Heart right ventricle (tissue), 16 donors: ENCODE data around the gene TSKU. TPM values are rescaled to one million over a fixed set of nuclear protein-coding genes. Genes with fewer than 3 reads are reported as not detected.

Experiments
- ATAC-seq, 8 donors: fragments of 200-7000 bp; cut with Tn5 transposase; one replicate each; pipeline ENCODE4 v1.9.1; 2020; ENCODE audit warnings: mild to moderate bottlenecking in 8 of 8, moderate library complexity in 8 of 8, moderate number of reproducible peaks in 1 of 8
- DNase-seq, 2 donors: peaks; one replicate each; pipeline ENCODE4 v3.0.0-alpha.2; 2020
- H3K27ac ChIP-seq, 10 donors: fragments of 200-600 bp; sonication (generic) in 2 of 10; one replicate each; pipeline versions ENCODE4 v1.5.0 to v1.8.0; 2020 to 2022; ENCODE audit warnings: mild to moderate bottlenecking in 3 of 10
- H3K27me3 ChIP-seq, 7 donors: fragments of 200-600 bp; one replicate each; pipeline ENCODE4 v1.8.0; 2021 to 2022; ENCODE audit warnings: mild to moderate bottlenecking in 2 of 7
- H3K36me3 ChIP-seq, 9 donors: fragments of 200-600 bp; sonication (generic) in 1 of 9; one replicate each; pipeline versions ENCODE4 v1.5.0 to v1.8.0; 2020 to 2022; ENCODE audit warnings: mild to moderate bottlenecking in 2 of 9
- H3K4me1 ChIP-seq, 9 donors: fragments of 200-600 bp; sonication (generic) in 1 of 9; one replicate each; pipeline versions ENCODE4 v1.5.0 to v1.8.0; 2020 to 2022; ENCODE audit warnings: mild to moderate bottlenecking in 4 of 9
- H3K4me3 ChIP-seq, 10 donors: fragments of 200-600 bp; sonication (generic) in 2 of 10; one replicate each; pipeline versions ENCODE4 v1.5.0 to v1.8.0; 2020 to 2022; ENCODE audit warnings: mild to moderate bottlenecking in 7 of 10, moderate library complexity in 2 of 10
- H3K9me3 ChIP-seq, 11 donors: fragments of 200-600 bp in 10 of 11; sonication (generic) in 2 of 11; one replicate each; pipeline versions ENCODE4 v1.5.0 to v1.8.0; 2013 to 2022; ENCODE audit warnings: mild to moderate bottlenecking in 2 of 11, control low read depth in 1 of 11, moderate library complexity in 1 of 11
- WGBS, 2 donors: extraction: QIAGEN DNeasy Blood & Tissue Kit; methylation state at CpG; one replicate each; pipeline ENCODE4 v1.1.7; 2013; ENCODE audit warnings: inconsistent platforms in 1 of 2; 5-methylcytosine and 5-hydroxymethylcytosine counted together
- intact Hi-C, 10 donors: fragments of 100-400 bp; cut with DNase I; formaldehyde crosslinking; loops; one replicate each; pipeline versions ENCODE4 v1.11.1 to v1.14.2; 2022
- polyA plus RNA-seq, 2 donors: library from polyadenylated mRNA; stranded (reverse); fragments of 200-250 nt; gene quantifications; one replicate each; pipeline ENCODE4 v1.2.3, GENCODE V29; 2013
- total RNA-seq, 10 donors: library from RNA; stranded (reverse); fragmentation: NEBNext Ultra II Directional in 3 of 10; extraction: Animal tissue kit (Norgen Biotek cat#: 25700) in 3 of 10; gene quantifications; one replicate each; pipeline versions ENCODE4 v1.2.1 to v1.2.4, GENCODE V29; 2021 to 2023
- TF ChIP-seq, protein P1 (sequence below), 9 donors: fragments of 200-600 bp; sonication (generic) in 2 of 9; IDR thresholded peaks; one replicate each; pipeline versions ENCODE4 v1.5.0 to v1.8.0; 2021 to 2022; ENCODE audit warnings: antibody characterized with exemption in 9 of 9, mild to moderate bottlenecking in 5 of 9, moderate library complexity in 1 of 9
- donor health status: Arrhythmogenic right ventricular cardiomyopathy.
- donor health status: ischemic (EF 13 %, LVEDD 7.1; RV severe dilation, severe dysfunction).
- donor health status: healthy with polysubstance abuse.
- donor health status: DM: no; HTN: yes; CAD: no.
- donor health status: DM: no; HTN: no; CAD: no.
- donor health status: ischemic (EF 25% LVEDD 6.9; RV normal size, moderate dysfunction).
- donor health status: ischemic (EF 25% LVEDD 5.7; RV mildly dilated, moderate dysfunction).
- donor health status: healthy.
- donor health status: DM: yes; HTN: yes; CAD: no.
- donor health status: Ischemic cardiomyopathy.
- donor health status: ischemic (EF 35%, LVEDD 5.7; RV mildly dilated, moderate dysfunction).
- donor health status: nonischemic (EF 11% LVEDD 7.7; RV severe dilation, severe dysfunction).
- donor health status: DM: yes; HTN: yes; CAD: no.
- donor health status: PGD.
- donor health status: ischemic (EF 29% LVEDD 5.4; RV normal size, mild dysfunction).
- donor health status: nonischemic (EF 23%, LVEDD 6.1; RV moderate dilation, normal function).

The TSKU gene
- total and polyA plus RNA-seq, 12 donors, result 3.0 to 21.9 (median 6.8) TPM

DNA sequence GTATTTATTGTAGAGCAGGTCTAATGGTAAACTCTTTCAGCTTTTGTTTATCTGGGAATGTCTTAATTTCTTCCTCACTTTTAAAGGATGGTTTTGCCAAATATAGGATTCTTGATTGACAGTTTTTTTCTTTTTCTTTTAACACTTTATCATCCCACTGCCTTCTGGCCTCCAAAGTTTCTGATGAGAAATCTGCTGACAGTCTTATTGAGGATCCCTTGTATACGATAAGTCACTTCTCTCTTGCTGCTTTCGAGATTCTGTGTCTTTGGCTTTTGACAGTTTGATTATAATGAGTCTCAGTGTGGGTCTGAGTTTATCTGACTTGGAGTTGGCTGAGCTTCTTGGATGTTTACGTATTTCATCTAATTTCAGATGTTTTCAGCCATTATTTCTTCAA lies 6.7 kb upstream of the TSKU start:
- Histone ChIP-seq H3K36me3 (no peaks in the 10 kb centered on the region), H3K4me3 (no peak overlapping the region), H3K27me3 (peaks cover 0 to 2% (median 0%) of the 10 kb centered on the region in 7 donors), H3K4me1 (peaks cover 11 to 47% (median 36%) of the 10 kb centered on the region in 9 donors), H3K27ac (no peak overlapping the region), H3K9me3 (peaks cover 0 to 30% (median 14%) of the 10 kb centered on the region in 11 donors)
- DNase-seq (no peak), ATAC-seq (no peak)
- intact Hi-C loops, result no loop called here
- WGBS, 2 donors, result 93 to 96% methylated on average over 3 of the region's 3 CpGs
- TF ChIP-seq, protein P1, sequence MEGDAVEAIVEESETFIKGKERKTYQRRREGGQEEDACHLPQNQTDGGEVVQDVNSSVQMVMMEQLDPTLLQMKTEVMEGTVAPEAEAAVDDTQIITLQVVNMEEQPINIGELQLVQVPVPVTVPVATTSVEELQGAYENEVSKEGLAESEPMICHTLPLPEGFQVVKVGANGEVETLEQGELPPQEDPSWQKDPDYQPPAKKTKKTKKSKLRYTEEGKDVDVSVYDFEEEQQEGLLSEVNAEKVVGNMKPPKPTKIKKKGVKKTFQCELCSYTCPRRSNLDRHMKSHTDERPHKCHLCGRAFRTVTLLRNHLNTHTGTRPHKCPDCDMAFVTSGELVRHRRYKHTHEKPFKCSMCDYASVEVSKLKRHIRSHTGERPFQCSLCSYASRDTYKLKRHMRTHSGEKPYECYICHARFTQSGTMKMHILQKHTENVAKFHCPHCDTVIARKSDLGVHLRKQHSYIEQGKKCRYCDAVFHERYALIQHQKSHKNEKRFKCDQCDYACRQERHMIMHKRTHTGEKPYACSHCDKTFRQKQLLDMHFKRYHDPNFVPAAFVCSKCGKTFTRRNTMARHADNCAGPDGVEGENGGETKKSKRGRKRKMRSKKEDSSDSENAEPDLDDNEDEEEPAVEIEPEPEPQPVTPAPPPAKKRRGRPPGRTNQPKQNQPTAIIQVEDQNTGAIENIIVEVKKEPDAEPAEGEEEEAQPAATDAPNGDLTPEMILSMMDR (IDR thresholded peaks at IDR 0.05), result no peak

DNA sequence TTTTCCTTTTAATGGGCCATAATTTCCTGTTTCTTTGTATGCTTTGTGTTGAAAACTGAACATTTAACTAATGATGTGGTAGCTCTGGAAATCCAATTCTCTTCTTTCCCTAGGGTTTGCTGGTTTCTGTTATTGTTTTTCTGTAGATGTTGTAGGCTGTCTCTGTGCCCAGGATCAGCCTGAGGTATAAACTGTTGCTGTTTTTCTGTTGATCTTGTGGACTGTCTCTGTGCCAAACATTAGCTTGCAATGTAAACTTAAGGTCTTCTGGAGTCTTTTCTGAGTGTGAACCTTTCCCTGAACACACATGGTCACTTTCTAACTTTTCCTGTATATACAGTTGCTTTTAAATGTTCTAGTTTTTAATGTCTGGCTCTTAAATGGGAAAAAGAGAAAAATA lies 5.9 kb upstream of the TSKU start:
- intact Hi-C loops, result no loop called here
- Histone ChIP-seq H3K4me3 (no peak overlapping the region), H3K27ac (no peak overlapping the region), H3K9me3 (peaks cover 0 to 30% (median 14%) of the 10 kb centered on the region in 11 donors), H3K36me3 (no peaks in the 10 kb centered on the region), H3K4me1 (peaks cover 9 to 47% (median 35%) of the 10 kb centered on the region in 9 donors), H3K27me3 (peaks cover 0 to 11% (median 0%) of the 10 kb centered on the region in 7 donors)
- TF ChIP-seq, protein P1 (IDR thresholded peaks at IDR 0.05), result no peak
- ATAC-seq, result no peak
- DNase-seq, result no peak

DNA sequence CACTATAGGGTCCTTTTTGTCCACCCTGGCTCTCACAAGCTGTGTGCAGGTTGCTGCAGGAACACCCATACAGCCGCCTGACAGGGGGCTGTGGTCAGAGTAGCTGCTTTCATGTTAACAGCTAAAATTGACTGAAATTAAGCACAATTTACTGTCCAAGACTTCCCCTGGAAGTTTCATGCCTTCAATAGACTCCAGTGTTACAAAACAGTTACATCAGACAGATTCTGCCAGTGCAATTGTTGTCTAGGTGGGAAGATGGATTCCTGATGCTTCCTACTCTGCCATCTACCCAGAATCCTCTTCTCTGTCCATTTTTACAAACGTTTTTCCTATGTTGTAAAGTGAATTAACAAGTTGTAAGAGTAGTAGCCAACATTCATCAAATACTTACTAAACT lies 5.3 kb upstream of the TSKU start:
- H3K27ac ChIP-seq, result no peak overlapping the region
- no peak for ATAC-seq
- 57 to 66% methylated on average over 2 of the region's 2 CpGs for WGBS, 2 donors
- H3K9me3 ChIP-seq, result peaks cover 0 to 30% (median 14%) of the 10 kb centered on the region in 11 donors
- intact Hi-C loops, result no loop called here
- no peaks in the 10 kb centered on the region for H3K36me3 ChIP-seq
- TF ChIP-seq, protein P1 (IDR thresholded peaks at IDR 0.05), result no peak
- DNase-seq, result no peak
- H3K4me3 ChIP-seq, result no peak overlapping the region
- peaks cover 0 to 16% (median 0%) of the 10 kb centered on the region in 7 donors for H3K27me3 ChIP-seq
- peaks cover 5 to 47% (median 31%) of the 10 kb centered on the region in 9 donors for H3K4me1 ChIP-seq

DNA sequence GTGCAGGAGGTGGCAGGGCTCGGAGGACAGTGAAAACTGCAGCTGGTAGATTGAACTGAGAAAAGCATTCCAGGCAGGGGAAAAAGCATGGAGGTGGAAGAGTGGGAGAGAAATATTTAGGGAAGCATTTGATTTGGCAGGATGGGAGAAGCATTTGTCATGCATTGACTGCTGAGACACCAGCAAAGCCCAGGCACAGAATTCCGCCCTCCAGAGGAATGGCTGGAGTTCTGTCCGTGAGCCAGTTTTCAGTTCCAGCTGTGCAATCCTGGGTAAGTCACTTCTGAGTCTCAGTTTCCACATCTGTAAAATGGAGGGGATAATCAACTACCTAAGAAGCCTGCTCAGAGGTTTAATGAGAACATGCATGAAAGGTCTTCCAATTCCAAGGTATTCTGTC lies 4.3 kb upstream of the TSKU start:
- Histone ChIP-seq H3K27me3 (peaks cover 0 to 25% (median 0%) of the 10 kb centered on the region in 7 donors), H3K4me3 (no peak overlapping the region), H3K27ac (no peak overlapping the region), H3K36me3 (no peaks in the 10 kb centered on the region), H3K9me3 (peaks cover 0 to 30% (median 14%) of the 10 kb centered on the region in 11 donors), H3K4me1 (peaks cover 0 to 44% (median 27%) of the 10 kb centered on the region in 9 donors)
- ATAC-seq (no peak), DNase-seq (no peak)
- intact Hi-C loops, result no loop called here
- WGBS, 2 donors, result 87 to 90% methylated on average over 3 of the region's 3 CpGs
- TF ChIP-seq, protein P1 (IDR thresholded peaks at IDR 0.05), result no peak
